OCI-LY1 (cell line): ENCODE measurements around the gene TBX5.

Source experiments
- H2AFZ ChIP-seq: fragments of 200-600 bp; sonication (generic), shearing (Covaris generic); 2 replicates; pipeline ENCODE4 v1.6.0; 2014; ENCODE audit warnings: antibody characterized with exemption, mild to moderate bottlenecking, low read length
- H3F3A ChIP-seq: fragments of 200-600 bp; sonication (generic), shearing (Covaris generic); 2 replicates; pipeline ENCODE4 v1.6.0; 2014; ENCODE audit warnings: mild to moderate bottlenecking, antibody characterized with exemption, low read length, moderate library complexity; ENCODE audit not compliant: insufficient read depth
- H3K27ac ChIP-seq: fragments of 200-600 bp; sonication (generic); 2 replicates; pipeline ENCODE4 v1.5.1; 2014; ENCODE audit warnings: low read length, mixed run types, mild to moderate bottlenecking, low read depth; ENCODE audit not compliant: poor library complexity, severe bottlenecking
- H3K27me3 ChIP-seq: fragments of 200-600 bp; sonication (generic); 2 replicates; pipeline ENCODE4 v1.6.0; 2014; ENCODE audit warnings: antibody characterized with exemption, mild to moderate bottlenecking, low read length, moderate library complexity; ENCODE audit not compliant: insufficient read depth
- H3K36me3 ChIP-seq: fragments of 200-600 bp; sonication (generic); 2 replicates; pipeline ENCODE4 v1.6.1; 2014; ENCODE audit warnings: mild to moderate bottlenecking, antibody characterized with exemption, low read length, moderate library complexity, mixed read lengths; ENCODE audit not compliant: insufficient read depth
- H3K4me1 ChIP-seq: fragments of 200-600 bp; sonication (generic); 2 replicates; pipeline ENCODE4 v1.5.1; 2014; ENCODE audit warnings: mild to moderate bottlenecking, low read length, moderate library complexity; ENCODE audit not compliant: insufficient read depth, severe bottlenecking
- H3K4me2 ChIP-seq: fragments of 200-600 bp; sonication (generic), shearing (Covaris generic); 2 replicates; pipeline ENCODE4 v1.6.1; 2014; ENCODE audit warnings: low read length
- H3K4me3 ChIP-seq: fragments of 200-600 bp; sonication (generic); 2 replicates; pipeline ENCODE4 v1.5.1; 2014; ENCODE audit warnings: low read length, low read depth, mild to moderate bottlenecking, mixed read lengths; ENCODE audit not compliant: poor library complexity, severe bottlenecking
- H3K79me2 ChIP-seq: fragments of 200-600 bp; shearing (Covaris generic); 2 replicates; pipeline ENCODE4 v1.6.1; 2016; ENCODE audit warnings: mixed run types, low read length, mixed read lengths; ENCODE audit not compliant: insufficient read depth
- H3K9ac ChIP-seq: fragments of 200-600 bp; sonication (generic), shearing (Covaris generic); 2 replicates; pipeline ENCODE4 v1.6.1; 2014; ENCODE audit warnings: mild to moderate bottlenecking, low read length, mixed read lengths
- H3K9me2 ChIP-seq: fragments of 200-600 bp; sonication (generic), shearing (Covaris generic); 2 replicates; pipeline ENCODE4 v1.6.1; 2014; ENCODE audit warnings: low read depth, mild to moderate bottlenecking, low read length, mixed read lengths
- H3K9me3 ChIP-seq: fragments of 200-600 bp; shearing (Covaris generic); 2 replicates; pipeline ENCODE4 v1.6.1; 2014; ENCODE audit warnings: low read length, mixed read lengths
- H4K20me1 ChIP-seq: fragments of 200-600 bp; sonication (generic), shearing (Covaris generic); 2 replicates; pipeline ENCODE4 v1.6.0; 2016; ENCODE audit warnings: mild to moderate bottlenecking, low read length; ENCODE audit not compliant: insufficient read depth
- EZH2 ChIP-seq: fragments of 200-600 bp; sonication (generic), shearing (Covaris generic); IDR thresholded peaks from 2 replicates; pipeline ENCODE4 v1.8.0; 2017; ENCODE audit warnings: borderline replicate concordance, mixed run types, mild to moderate bottlenecking, antibody characterized with exemption, low read length, moderate library complexity, mixed read lengths
- TF ChIP-seq, protein P1 (sequence below): fragments of 200-600 bp; sonication (generic), shearing (Covaris generic); IDR thresholded peaks from 2 replicates; pipeline ENCODE4 v1.5.1; 2017; ENCODE audit warnings: mild to moderate bottlenecking, antibody characterized with exemption, low read length, moderate library complexity, mixed read lengths

Gene TBX5

DNA sequence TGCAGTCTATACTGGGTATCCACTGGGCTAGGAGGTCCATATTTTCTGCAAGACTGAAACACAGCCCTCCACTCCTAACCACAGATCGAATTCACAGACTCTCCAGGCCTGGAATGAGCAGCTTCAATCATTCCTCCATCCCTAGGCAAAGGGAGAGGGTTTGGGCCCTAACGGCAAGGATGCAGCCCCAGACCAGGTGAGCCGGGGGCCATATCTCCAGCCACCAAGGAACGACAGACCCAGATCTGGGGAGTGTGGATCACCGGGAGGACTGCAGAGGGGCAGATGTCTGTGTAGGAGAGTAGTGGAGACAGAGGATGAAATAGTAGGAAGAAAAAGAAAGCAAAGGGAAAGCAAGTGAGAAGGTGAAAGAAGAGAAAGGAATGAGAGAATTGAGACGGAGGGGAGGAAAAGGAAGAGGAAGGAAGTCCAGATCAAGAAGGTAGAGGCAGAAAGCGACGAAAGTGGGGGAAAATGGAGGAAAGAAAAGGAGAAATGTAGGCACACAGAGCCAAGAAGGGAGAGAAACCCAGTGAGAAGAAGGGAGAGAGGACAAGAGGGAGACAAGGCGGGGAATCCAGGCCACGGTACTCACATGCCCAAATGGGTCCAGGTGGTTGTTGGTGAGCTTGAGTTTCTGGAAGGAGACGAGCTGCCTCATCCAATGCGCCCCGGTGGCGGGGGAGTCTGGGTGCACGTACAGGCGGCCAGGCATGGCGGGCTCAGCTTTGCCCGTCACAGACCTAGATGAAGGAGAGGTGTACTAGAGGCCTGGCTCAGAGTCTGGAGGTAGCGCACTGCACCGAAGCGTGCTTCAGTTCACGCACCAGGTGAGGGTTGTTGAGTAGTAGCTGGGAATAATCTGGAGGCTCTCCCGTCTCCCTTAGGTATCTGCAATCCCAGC lies 7.7 kb downstream of the TBX5 start:
- no peaks in the 10 kb centered on the region for H3K9me3 ChIP-seq
- H3K27me3 ChIP-seq = no peaks in the 10 kb centered on the region; the same call in 1 of the 2 replicates
- H3K4me2 ChIP-seq = no peak overlapping the region
- no peak overlapping the region for H3K27ac ChIP-seq
- no peak for TF ChIP-seq EZH2
- TF ChIP-seq, protein P1, sequence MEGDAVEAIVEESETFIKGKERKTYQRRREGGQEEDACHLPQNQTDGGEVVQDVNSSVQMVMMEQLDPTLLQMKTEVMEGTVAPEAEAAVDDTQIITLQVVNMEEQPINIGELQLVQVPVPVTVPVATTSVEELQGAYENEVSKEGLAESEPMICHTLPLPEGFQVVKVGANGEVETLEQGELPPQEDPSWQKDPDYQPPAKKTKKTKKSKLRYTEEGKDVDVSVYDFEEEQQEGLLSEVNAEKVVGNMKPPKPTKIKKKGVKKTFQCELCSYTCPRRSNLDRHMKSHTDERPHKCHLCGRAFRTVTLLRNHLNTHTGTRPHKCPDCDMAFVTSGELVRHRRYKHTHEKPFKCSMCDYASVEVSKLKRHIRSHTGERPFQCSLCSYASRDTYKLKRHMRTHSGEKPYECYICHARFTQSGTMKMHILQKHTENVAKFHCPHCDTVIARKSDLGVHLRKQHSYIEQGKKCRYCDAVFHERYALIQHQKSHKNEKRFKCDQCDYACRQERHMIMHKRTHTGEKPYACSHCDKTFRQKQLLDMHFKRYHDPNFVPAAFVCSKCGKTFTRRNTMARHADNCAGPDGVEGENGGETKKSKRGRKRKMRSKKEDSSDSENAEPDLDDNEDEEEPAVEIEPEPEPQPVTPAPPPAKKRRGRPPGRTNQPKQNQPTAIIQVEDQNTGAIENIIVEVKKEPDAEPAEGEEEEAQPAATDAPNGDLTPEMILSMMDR = no peak
- H2AFZ ChIP-seq = no peak overlapping the region
- H3K9me2 ChIP-seq = no peaks in the 10 kb centered on the region
- H3K4me3 ChIP-seq = no peak overlapping the region
- H3K9ac ChIP-seq = no peak overlapping the region
- no peaks in the 10 kb centered on the region for H3K4me1 ChIP-seq
- H3F3A ChIP-seq = no peaks in the 10 kb centered on the region
- no peaks in the 10 kb centered on the region for H4K20me1 ChIP-seq
- H3K36me3 ChIP-seq = no peaks in the 10 kb centered on the region
- no peaks in the 10 kb centered on the region for H3K79me2 ChIP-seq

DNA sequence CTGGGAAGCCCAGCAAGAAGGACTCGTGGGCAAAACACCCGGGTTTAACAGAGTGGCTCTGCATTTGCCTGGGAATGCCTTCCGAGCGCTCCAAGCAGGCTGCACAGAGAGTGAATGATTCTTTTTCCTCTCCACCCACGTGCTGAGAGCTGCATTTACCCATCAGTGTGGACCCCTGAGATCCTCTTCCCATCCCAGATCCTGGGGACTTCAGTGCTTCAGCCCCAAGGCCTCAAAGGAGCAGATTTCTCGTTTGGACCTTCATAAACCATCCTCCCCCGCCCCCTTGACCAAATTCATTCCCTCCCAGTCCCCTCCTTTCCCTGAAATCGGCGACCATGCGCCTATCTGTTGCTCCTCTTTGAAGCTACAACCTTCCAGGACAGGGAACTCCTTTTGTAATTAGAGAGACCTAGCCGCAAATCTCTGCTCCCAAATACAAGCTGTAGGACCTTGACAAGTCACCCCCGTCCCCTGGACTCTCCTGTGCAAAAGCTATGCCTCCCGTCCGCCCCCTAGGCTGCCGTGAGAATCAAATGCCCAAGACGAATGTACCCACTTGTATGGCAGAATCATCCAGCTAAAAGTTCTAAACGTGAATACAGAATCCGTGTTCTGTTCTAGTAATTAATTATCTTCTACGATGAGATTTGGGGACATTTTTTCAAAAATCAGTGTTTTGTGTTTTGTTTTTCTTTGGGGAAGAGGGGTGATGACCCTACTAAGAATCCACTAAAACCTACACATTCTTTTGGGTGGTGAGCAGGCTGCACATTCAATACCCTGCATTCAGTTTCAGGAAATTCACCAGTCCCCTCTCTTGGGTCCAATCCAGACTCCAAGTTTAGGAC lies 8.8 kb downstream of the TBX5 start:
- H3K9me3 ChIP-seq = no peaks in the 10 kb centered on the region
- H3K9me2 ChIP-seq = no peaks in the 10 kb centered on the region
- H3K4me3 ChIP-seq = no peak overlapping the region
- H3K79me2 ChIP-seq = no peaks in the 10 kb centered on the region
- no peak for TF ChIP-seq EZH2
- TF ChIP-seq, protein P1 = no peak
- no peaks in the 10 kb centered on the region for H4K20me1 ChIP-seq
- H3K36me3 ChIP-seq = no peaks in the 10 kb centered on the region
- H3K4me2 ChIP-seq = no peak overlapping the region
- no peak overlapping the region for H3K27ac ChIP-seq
- no peaks in the 10 kb centered on the region for H3K4me1 ChIP-seq
- H3F3A ChIP-seq = no peaks in the 10 kb centered on the region
- no peaks in the 10 kb centered on the region; the same call in 1 of the 2 replicates for H3K27me3 ChIP-seq
- H2AFZ ChIP-seq = no peak overlapping the region
- H3K9ac ChIP-seq = no peak overlapping the region

DNA sequence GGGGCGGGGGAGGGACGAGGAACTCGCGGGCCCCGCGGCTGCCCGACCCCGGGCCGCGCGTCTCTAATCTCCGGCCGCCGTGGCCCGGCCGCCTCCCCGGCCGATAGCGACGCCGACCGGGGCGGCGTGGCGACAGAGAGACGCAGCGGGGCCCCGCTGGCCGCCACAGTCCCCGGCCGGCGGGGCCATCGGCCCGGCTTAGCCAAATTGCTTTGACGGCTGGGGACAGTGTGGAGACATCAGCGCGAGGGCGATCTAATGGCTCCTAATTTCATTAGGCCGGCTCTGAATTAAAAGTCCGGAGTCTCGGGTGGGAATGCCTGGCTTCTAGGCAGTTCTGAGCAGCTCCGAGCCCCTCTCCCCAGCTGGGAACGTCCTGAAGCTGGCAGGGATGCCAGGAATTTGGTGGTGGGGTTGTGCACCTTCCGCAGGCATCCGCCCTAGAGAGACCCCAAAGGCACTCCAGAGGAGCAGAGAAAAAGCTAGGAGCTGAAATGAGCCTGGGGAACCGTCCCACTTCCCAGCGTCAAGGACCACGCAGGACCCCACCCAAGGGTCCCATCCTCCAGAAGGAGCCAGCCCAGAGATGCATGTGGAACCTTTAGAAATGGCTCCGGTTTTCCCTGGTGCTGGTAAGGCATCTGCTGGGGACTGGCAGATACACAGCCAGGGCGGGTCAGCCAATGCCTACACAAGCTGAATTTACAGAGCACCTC lies 9.6 kb downstream of the TBX5 start:
- H4K20me1 ChIP-seq = no peaks in the 10 kb centered on the region
- no peak overlapping the region for H3K4me2 ChIP-seq
- no peaks in the 10 kb centered on the region for H3K4me1 ChIP-seq
- TF ChIP-seq EZH2 = no peak
- TF ChIP-seq, protein P1 = no peak
- H3K36me3 ChIP-seq = no peaks in the 10 kb centered on the region
- H3K27me3 ChIP-seq = no peaks in the 10 kb centered on the region; the same call in 1 of the 2 replicates
- H3K27ac ChIP-seq = no peak overlapping the region
- H3K9me3 ChIP-seq = no peaks in the 10 kb centered on the region
- no peaks in the 10 kb centered on the region for H3K79me2 ChIP-seq
- no peaks in the 10 kb centered on the region for H3F3A ChIP-seq
- H3K9ac ChIP-seq = no peak overlapping the region
- no peak overlapping the region for H3K4me3 ChIP-seq
- H3K9me2 ChIP-seq = no peaks in the 10 kb centered on the region
- no peak overlapping the region for H2AFZ ChIP-seq
